ENCODE data around the gene ACAP1.
A peak's percentile ranks its signal among the peaks of the same experiment; 100 is the strongest.

Gene ACAP1

GRCh38 chr17:7322520-7323194, 13.7 kb upstream of the ACAP1 start:
- peaks cover 2% of the 10 kb centered on the region for H3K4me1 ChIP-seq (ENCODE audit: control insufficient read depth, insufficient read depth, low read length)
- no peak overlapping the region for H3K4me3 ChIP-seq (ENCODE audit: insufficient read depth, low read depth, low read length)
- no peaks in the 10 kb centered on the region for H3K27me3 ChIP-seq (ENCODE audit: control insufficient read depth, insufficient read depth, low read length, poor library complexity, severe bottlenecking)
- H3K36me3 ChIP-seq (ENCODE audit: control insufficient read depth, insufficient read depth, low read length) = peaks cover 60% of the 10 kb centered on the region
- WGBS, 2 experiments = 96 to 97% methylated on average over 22 of the region's 22 CpGs
- no peaks in the 10 kb centered on the region for H3K9me3 ChIP-seq (ENCODE audit: control insufficient read depth, low read length)
- no peak overlapping the region for H3K27ac ChIP-seq (ENCODE audit: insufficient read depth, low read depth, low read length, poor library complexity, severe bottlenecking)

DNA sequence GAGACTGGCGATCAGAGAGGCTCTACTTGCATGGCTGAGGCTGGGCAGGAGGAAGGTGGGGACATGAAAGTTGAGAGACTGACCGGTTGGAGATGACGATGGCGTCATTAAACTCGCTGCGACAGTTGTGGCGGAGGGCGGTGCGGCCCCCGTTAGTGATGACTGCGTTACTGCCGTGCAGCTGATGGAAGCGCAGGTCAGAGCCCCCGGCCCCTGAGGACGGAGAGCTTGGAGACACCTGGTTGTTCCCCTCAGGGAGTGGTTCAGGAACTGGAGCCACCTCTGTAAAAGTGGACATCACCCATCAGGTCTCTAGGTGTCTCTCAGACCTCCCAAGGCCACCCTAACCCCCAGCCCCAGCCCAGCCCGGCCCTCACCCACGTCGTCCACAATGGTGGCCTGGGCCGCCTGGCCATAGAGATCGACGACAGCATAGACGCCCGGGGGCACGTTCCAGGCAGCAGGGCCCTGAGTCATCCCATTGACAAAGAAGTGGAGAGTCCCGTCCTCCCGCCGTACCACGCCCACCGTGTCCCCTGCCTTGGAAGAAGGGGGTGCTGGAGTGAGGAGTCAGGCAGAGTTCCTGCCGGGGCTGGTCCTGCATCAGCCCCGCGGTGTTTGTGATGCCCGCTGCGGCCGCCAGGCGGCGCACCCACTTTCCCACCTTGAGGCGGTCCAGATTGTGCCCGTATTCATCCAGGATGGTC, 12.4 kb upstream of the ACAP1 start:
- H3K9me3 ChIP-seq (ENCODE audit: control insufficient read depth, low read length) = no peaks in the 10 kb centered on the region
- H3K27me3 ChIP-seq (ENCODE audit: control insufficient read depth, insufficient read depth, low read length, poor library complexity, severe bottlenecking) = no peaks in the 10 kb centered on the region
- H3K27ac ChIP-seq (ENCODE audit: insufficient read depth, low read depth, low read length, poor library complexity, severe bottlenecking) = no peak overlapping the region
- 71 to 74% methylated on average over 39 of the region's 39 CpGs for WGBS, 2 experiments
- H3K4me1 ChIP-seq (ENCODE audit: control insufficient read depth, insufficient read depth, low read length) = peaks cover 9% of the 10 kb centered on the region
- peaks cover 49% of the 10 kb centered on the region for H3K36me3 ChIP-seq (ENCODE audit: control insufficient read depth, insufficient read depth, low read length)
- H3K4me3 ChIP-seq (ENCODE audit: insufficient read depth, low read depth, low read length) = no peak overlapping the region

DNA sequence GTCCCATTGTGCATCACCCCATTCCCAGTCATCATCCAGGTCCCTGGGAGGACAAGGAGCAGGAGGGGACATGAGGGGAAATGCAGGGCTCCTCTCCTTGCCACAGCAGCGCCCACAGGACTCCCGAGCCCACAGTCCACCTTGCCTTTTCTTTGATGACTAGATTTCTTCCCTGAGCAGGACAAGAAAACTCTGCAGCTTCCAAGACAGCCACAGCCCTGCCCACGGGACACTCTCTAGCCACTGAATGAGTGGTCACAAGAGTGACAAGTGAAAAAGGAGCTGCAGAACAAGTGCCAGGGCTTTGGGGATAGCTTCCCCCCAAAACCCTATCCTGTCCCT, 11.9 kb upstream of the ACAP1 start:
- WGBS, 2 experiments = 86 to 93% methylated on average over 3 of the region's 3 CpGs
- Histone ChIP-seq H3K4me1 (ENCODE audit: control insufficient read depth, insufficient read depth, low read length) (peaks cover 9% of the 10 kb centered on the region), H3K36me3 (ENCODE audit: control insufficient read depth, insufficient read depth, low read length) (peaks cover 49% of the 10 kb centered on the region), H3K9me3 (ENCODE audit: control insufficient read depth, low read length) (no peaks in the 10 kb centered on the region), H3K4me3 (ENCODE audit: insufficient read depth, low read depth, low read length) (no peak overlapping the region), H3K27ac (ENCODE audit: insufficient read depth, low read depth, low read length, poor library complexity, severe bottlenecking) (no peak overlapping the region), H3K27me3 (ENCODE audit: control insufficient read depth, insufficient read depth, low read length, poor library complexity, severe bottlenecking) (no peaks in the 10 kb centered on the region)

DNA sequence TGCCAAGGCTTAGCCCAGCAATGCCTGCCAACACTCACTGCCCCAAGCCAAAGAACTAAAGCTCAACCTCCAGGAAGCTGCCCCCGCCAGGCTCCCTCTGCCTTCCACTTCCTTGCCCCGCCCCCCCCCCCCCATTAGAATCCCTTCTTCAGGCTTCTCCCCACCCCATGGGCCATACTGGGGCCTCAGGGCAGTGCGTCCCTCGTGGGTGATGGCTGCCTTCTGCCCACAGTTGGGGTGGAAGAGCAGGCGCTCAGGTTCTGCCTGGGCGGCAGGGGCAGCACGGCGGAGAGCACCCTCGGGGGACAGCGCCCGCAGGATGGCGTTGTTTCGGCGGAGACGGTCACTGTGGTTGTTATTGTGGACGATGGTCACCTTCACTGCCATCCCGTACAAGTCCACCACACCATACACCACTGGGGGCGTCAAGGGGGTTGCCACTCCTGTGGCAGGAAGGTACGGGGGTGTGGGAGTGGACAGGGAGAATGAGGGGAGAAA, 11.2 kb upstream of the ACAP1 start:
- WGBS, 2 experiments = 94 to 98% methylated on average over 18 of the region's 19 CpGs
- Histone ChIP-seq H3K27ac (ENCODE audit: insufficient read depth, low read depth, low read length, poor library complexity, severe bottlenecking) (no peak overlapping the region), H3K4me1 (ENCODE audit: control insufficient read depth, insufficient read depth, low read length) (peaks cover 9% of the 10 kb centered on the region), H3K36me3 (ENCODE audit: control insufficient read depth, insufficient read depth, low read length) (peaks cover 49% of the 10 kb centered on the region), H3K27me3 (ENCODE audit: control insufficient read depth, insufficient read depth, low read length, poor library complexity, severe bottlenecking) (no peaks in the 10 kb centered on the region), H3K4me3 (ENCODE audit: insufficient read depth, low read depth, low read length) (no peak overlapping the region), H3K9me3 (ENCODE audit: control insufficient read depth, low read length) (no peaks in the 10 kb centered on the region)

- no peak overlapping the region for H3K27ac ChIP-seq (ENCODE audit: insufficient read depth, low read depth, low read length, poor library complexity, severe bottlenecking)
- no peak overlapping the region for H3K4me3 ChIP-seq (ENCODE audit: insufficient read depth, low read depth, low read length)
- 92 to 95% methylated on average over 10 to 11 of the region's 11 CpGs for WGBS, 2 experiments
- no peaks in the 10 kb centered on the region for H3K27me3 ChIP-seq (ENCODE audit: control insufficient read depth, insufficient read depth, low read length, poor library complexity, severe bottlenecking)
- peaks cover 9% of the 10 kb centered on the region for H3K4me1 ChIP-seq (ENCODE audit: control insufficient read depth, insufficient read depth, low read length)
- H3K9me3 ChIP-seq (ENCODE audit: control insufficient read depth, low read length) = no peaks in the 10 kb centered on the region
- H3K36me3 ChIP-seq (ENCODE audit: control insufficient read depth, insufficient read depth, low read length) = peaks cover 47% of the 10 kb centered on the region
Measured at GRCh38 chr17:7326186-7326585, 10.1 kb upstream of the ACAP1 start.

DNA sequence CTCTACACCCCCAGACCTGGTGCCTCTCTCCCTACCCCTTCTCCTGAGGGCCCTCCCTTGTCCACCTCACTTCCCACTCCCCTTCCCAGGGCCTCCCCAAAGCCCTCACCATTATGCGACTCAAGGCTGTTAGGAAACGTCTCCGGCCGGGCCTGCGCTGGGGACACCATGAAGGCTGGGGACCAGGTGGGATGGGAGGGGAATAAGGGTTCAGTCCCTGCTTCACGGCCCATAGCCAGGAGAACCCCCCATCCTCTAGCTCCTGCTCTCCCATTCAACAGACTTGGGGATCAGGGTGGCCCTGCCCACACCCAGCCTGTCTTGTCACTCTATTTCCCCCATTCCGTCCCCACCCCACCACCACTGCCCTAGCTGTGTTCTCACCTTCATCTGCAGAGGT, 9.3 kb upstream of the ACAP1 start:
- no peak overlapping the region for H3K4me3 ChIP-seq (ENCODE audit: insufficient read depth, low read depth, low read length)
- no peak overlapping the region for H3K27ac ChIP-seq (ENCODE audit: insufficient read depth, low read depth, low read length, poor library complexity, severe bottlenecking)
- H3K36me3 ChIP-seq (ENCODE audit: control insufficient read depth, insufficient read depth, low read length) = peaks cover 38% of the 10 kb centered on the region
- H3K27me3 ChIP-seq (ENCODE audit: control insufficient read depth, insufficient read depth, low read length, poor library complexity, severe bottlenecking) = no peaks in the 10 kb centered on the region
- peaks cover 9% of the 10 kb centered on the region for H3K4me1 ChIP-seq (ENCODE audit: control insufficient read depth, insufficient read depth, low read length)
- 92 to 93% methylated on average over 7 of the region's 7 CpGs for WGBS, 2 experiments
- H3K9me3 ChIP-seq (ENCODE audit: control insufficient read depth, low read length) = no peaks in the 10 kb centered on the region

- Histone ChIP-seq H3K4me3 (ENCODE audit: insufficient read depth, low read depth, low read length) (no peak overlapping the region), H3K27me3 (ENCODE audit: control insufficient read depth, insufficient read depth, low read length, poor library complexity, severe bottlenecking) (no peaks in the 10 kb centered on the region), H3K4me1 (ENCODE audit: control insufficient read depth, insufficient read depth, low read length) (peaks cover 9% of the 10 kb centered on the region), H3K9me3 (ENCODE audit: control insufficient read depth, low read length) (no peaks in the 10 kb centered on the region), H3K36me3 (ENCODE audit: control insufficient read depth, insufficient read depth, low read length) (peaks cover 34% of the 10 kb centered on the region), H3K27ac (ENCODE audit: insufficient read depth, low read depth, low read length, poor library complexity, severe bottlenecking) (no peak overlapping the region)
- 94 to 97% methylated on average over 17 of the region's 17 CpGs for WGBS, 2 experiments
Measured at GRCh38 chr17:7327501-7327900, 8.8 kb upstream of the ACAP1 start.

- no peaks in the 10 kb centered on the region for H3K27me3 ChIP-seq (ENCODE audit: control insufficient read depth, insufficient read depth, low read length, poor library complexity, severe bottlenecking)
- no peak overlapping the region for H3K4me3 ChIP-seq (ENCODE audit: insufficient read depth, low read depth, low read length)
- no peak overlapping the region for H3K27ac ChIP-seq (ENCODE audit: insufficient read depth, low read depth, low read length, poor library complexity, severe bottlenecking)
- H3K9me3 ChIP-seq (ENCODE audit: control insufficient read depth, low read length) = no peaks in the 10 kb centered on the region
- 94 to 96% methylated on average over 1 of the region's 1 CpG for WGBS, 2 experiments
- peaks cover 29% of the 10 kb centered on the region for H3K36me3 ChIP-seq (ENCODE audit: control insufficient read depth, insufficient read depth, low read length)
- peaks cover 9% of the 10 kb centered on the region for H3K4me1 ChIP-seq (ENCODE audit: control insufficient read depth, insufficient read depth, low read length)
Measured at GRCh38 chr17:7328009-7328408, 8.3 kb upstream of the ACAP1 start.

DNA sequence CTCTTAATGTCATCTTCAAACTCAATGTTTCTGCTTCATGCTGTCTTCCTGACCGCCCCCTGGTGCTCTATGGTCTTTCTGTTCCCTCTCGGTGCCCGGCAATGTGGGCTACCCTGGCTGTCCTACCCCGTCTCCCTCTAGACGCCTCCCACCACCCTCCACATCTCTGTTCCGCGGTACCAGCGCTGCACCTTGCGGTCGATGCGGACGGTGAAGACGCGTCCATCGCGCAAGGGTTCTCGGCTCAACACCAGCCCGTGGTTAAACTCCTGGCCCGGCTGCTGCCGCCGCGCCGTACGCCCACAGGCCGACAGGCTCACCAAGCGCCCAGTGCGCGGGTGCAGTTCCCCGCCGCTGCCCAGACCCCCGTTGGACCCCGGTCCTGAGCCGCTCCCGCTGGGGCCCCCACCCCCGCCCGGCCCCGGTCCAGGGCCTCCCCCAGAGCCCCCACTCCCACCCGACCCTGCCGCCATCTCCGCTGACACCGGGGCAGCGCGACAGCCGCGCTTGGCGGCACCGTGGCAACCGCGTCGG, 7.4 kb upstream of the ACAP1 start, which contains the start of gene NEURL4:
Gene NEURL4 (minus strand): TSS at position 496 of the 534 bp plus-strand sequence. CDS start 23 bp downstream, at position 473.
- Histone ChIP-seq H3K36me3 (ENCODE audit: control insufficient read depth, insufficient read depth, low read length) (peaks cover 20% of the 10 kb centered on the region), H3K9me3 (ENCODE audit: control insufficient read depth, low read length) (no peaks in the 10 kb centered on the region), H3K4me1 (ENCODE audit: control insufficient read depth, insufficient read depth, low read length) (peaks cover 9% of the 10 kb centered on the region), H3K27me3 (ENCODE audit: control insufficient read depth, insufficient read depth, low read length, poor library complexity, severe bottlenecking) (no peaks in the 10 kb centered on the region), H3K27ac (ENCODE audit: insufficient read depth, low read depth, low read length, poor library complexity, severe bottlenecking) (peak within 1 kb of the TSS; percentile 93), H3K4me3 (ENCODE audit: insufficient read depth, low read depth, low read length) (peak within 1 kb of the TSS; percentile 87)
- WGBS, 2 experiments = 0% methylated on average over 50 of the region's 50 CpGs

DNA sequence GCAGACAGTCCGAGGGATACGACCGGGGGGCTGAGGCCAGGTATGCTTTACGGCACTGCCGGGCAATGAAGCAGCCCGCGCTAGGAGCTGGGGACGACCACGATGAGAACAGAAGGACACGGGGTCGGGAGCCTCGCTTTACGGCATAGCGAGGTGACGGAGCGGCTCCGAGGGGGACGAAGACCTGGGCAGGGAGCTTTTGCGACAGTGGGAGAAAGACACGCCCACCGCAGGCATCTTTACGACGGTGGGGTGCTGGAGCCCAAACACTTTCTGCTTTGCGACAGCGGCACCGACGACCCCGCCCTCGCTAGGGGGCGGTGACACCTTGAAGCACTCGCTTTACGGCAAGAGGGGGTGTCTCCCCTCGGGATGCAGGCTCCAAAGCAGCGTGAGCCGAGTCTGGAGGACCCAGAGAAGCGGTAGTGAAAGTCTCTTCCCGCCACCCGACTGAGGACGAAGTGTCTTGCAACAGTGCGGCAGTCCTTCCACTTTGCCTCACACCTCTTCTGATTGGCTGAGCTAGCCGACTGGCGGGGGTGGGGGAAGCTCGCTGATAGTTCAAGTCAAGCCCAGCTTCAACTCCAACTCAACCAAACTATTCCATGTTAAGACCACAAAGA, 6.8 kb upstream of the ACAP1 start:
- 1% methylated on average over 43 of the region's 43 CpGs for WGBS, 2 experiments

More for the DNA sequence above, 6.8 kb upstream of the ACAP1 start:
- Histone ChIP-seq H3K27ac (ENCODE audit: insufficient read depth, low read depth, low read length, poor library complexity, severe bottlenecking) (peak overlapping the region; percentile 93), H3K4me1 (ENCODE audit: control insufficient read depth, insufficient read depth, low read length) (peaks cover 9% of the 10 kb centered on the region), H3K36me3 (ENCODE audit: control insufficient read depth, insufficient read depth, low read length) (peaks cover 15% of the 10 kb centered on the region), H3K9me3 (ENCODE audit: control insufficient read depth, low read length) (no peaks in the 10 kb centered on the region), H3K27me3 (ENCODE audit: control insufficient read depth, insufficient read depth, low read length, poor library complexity, severe bottlenecking) (no peaks in the 10 kb centered on the region), H3K4me3 (ENCODE audit: insufficient read depth, low read depth, low read length) (peak overlapping the region; percentile 87)
